ENCODE data around the gene ARHGAP27.

DNA sequence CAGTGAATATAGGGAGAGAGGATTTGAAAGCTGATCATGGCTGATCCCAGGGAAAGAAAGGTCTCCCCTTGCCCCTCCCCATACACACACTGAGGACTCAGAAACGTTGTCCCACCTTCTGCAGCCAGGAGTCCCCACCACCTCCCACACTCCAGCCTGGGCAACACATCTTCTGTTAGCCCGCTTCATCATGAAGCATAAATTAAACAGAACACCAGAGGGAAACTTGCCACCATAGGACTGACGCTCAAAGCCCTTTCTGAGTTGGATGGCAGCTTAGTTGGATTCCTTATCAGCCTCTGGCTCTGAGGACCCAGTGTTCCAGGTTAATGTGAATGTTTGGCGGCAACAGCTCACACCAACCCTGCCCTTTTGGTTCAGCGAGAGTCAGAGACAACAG is 33.9 kb downstream of the ARHGAP27 start:
- no peak for TF ChIP-seq EP300 (IDR thresholded peaks at IDR 0.05; ENCODE audit: low read depth)
- TF ChIP-seq CTCF (IDR thresholded peaks at IDR 0.05), result no peak
- no peak for TF ChIP-seq POLR2A (IDR thresholded peaks at IDR 0.05)
